HCT116 (cell line): ENCODE results near the gene TM9SF2.

Source experiments
- ATF3 ChIP-seq: IDR thresholded peaks from 2 replicates; pipeline ENCODE4 v1.6.1; 2012
- CTCF ChIP-seq, 3 experiments: fragments of 200-600 bp in 1 of 3; sonication (generic) in 1 of 3; IDR thresholded peaks in 2 of 3; conservative IDR thresholded peaks in 1 of 3; 2 replicates each; pipeline ENCODE4 v1.5.1; 2012 to 2017; ENCODE audit warnings: low read depth in 2 of 3, low read length in 2 of 3, antibody characterized with exemption in 1 of 3, borderline replicate concordance in 1 of 3, control low read depth in 1 of 3, mild to moderate bottlenecking in 1 of 3, mixed read lengths in 1 of 3, mixed run types in 1 of 3, moderate library complexity in 1 of 3; ENCODE audit not compliant: insufficient read depth in 1 of 3
- EGR1 ChIP-seq: IDR thresholded peaks from 2 replicates; pipeline ENCODE4 v1.6.1; 2012; ENCODE audit warnings: low read depth
- FOSL1 ChIP-seq: IDR thresholded peaks from 2 replicates; pipeline ENCODE4 v1.6.1; 2012; ENCODE audit warnings: low read depth
- POLR2A ChIP-seq: IDR thresholded peaks from 2 replicates; pipeline ENCODE4 v1.7.0; 2011; ENCODE audit warnings: borderline replicate concordance; ENCODE audit not compliant: insufficient read depth, insufficient read length; ENCODE audit errors: extremely low read depth
- SRF ChIP-seq: IDR thresholded peaks from 2 replicates; pipeline ENCODE4 v1.6.1; 2012; ENCODE audit warnings: low read depth

DNA sequence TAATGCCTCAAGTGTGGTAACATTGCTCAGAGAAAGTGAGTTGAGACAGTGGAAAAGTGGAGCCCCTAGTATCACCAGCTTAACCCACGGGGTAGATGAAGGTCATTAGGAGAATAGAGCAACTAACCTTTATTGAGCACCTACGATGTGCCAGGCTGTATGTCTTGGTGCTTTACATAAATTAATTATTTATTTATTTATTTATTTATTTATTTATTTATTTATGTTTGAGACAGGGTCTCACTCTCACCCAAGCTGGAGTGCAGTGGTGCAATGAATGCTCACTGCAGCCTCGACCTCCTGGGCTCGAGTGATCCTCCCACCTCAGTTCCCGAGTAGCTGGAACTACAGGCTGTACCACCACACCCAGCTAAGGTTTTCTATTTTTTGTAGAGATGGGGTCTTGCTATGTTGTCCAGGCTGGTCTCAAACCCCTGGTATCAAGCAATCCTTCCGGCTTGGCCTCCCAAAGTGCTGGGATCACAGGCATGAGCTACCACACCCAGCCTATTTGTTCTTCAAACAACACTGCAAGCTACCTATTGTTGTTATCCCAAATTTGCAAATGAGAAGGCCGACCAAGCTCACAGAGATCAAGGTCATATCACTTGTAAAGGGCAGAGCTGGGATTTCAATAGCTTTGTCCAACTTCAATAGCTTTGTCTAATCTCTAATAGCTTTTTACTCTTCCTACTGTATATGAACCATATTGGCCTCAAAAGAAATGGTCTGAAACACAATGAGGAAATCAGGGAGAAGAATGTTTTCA, 79.4 kb downstream of the TM9SF2 start:
- TF ChIP-seq FOSL1 (no peak), CTCF (IDR thresholded peaks at IDR 0.05 in 2 of 3, conservative IDR thresholded peaks at IDR 0.05 in 1 of 3; ENCODE audit: borderline replicate concordance in 1 of 3, insufficient read depth in 1 of 3, low read depth in 2 of 3, low read length in 2 of 3) (no peak), POLR2A (no peak), SRF (no peak), ATF3 (no peak), EGR1 (no peak)
